HG02798 (cell line): ENCODE data around the gene AADACL4.

Source experiments
- ATAC-seq: cut with Tn5 transposase; IDR thresholded peaks from one replicate; pipeline ENCODE4 v1.9.1; 2021; ENCODE audit warnings: mild to moderate bottlenecking; ENCODE audit not compliant: unreplicated experiment, poor library complexity

AADACL4 gene

DNA sequence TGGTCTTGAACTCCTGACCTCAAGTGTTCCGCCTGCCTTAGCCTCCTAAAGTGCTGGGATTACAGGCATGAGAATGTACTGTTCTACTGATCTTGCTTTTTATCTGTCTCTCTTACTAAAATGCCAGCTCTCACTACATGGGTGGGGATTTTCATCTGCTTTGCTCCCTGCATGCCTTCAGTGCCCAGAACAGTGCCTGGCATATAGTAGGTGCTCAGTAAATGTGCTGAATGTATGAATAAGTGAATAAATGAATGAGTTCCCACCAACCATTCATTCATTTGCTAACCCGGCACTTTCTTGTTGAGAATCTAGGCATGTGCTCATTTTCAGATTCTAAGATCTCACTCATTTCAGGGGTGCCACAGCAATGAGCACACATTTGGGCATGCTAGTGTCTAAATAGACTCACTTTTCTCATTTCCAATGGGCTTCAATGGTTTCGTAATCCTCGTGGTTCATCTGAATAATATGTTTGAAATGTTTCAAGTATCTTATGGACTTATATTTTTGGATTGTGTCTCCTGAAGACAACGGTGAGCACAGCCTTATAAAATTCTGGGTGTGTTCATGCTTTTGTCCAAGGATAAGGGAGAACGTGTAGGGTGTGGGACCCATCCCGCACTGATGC lies 33.5 kb upstream of the AADACL4 start:
- no peak for ATAC-seq

DNA sequence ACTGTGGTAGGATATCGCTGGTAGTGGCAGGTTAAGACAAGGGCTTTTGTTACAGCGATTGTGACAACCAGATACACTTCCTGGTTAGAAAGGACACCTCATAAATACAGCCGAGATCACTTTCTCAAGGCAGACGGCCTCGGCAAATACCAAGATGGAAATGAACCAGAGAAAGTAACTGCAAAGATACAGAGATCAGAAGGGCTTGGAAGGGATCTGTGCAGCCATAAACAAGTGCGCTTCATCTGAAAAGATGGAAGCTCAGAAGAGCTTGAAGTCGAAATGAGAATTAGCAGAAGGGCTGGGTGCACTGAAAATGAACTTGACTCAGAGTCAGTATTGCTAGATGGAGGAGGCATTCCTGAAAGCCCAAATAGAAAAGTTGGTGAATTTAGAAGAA lies 32.9 kb upstream of the AADACL4 start:
- no peak for ATAC-seq

DNA sequence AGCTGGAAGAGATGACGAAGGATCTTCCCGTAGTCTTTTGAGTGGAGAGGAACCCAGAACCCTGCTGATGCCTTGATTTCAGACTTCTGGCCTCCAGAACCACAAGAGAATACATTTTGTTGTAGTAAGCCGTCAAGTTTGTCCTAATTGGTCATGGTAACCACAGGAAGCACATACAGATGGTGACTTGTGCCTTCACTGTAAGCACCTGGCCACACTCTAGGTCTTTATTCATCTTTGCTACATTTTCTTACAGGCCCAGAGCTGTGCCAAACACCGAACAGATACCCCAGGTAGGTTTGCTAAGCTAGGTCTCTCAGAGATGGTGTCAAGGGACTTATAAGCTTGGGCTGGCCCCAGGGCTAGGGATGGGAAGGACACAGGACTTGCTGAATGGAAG lies 30.7 kb upstream of the AADACL4 start:
- ATAC-seq, result no peak

DNA sequence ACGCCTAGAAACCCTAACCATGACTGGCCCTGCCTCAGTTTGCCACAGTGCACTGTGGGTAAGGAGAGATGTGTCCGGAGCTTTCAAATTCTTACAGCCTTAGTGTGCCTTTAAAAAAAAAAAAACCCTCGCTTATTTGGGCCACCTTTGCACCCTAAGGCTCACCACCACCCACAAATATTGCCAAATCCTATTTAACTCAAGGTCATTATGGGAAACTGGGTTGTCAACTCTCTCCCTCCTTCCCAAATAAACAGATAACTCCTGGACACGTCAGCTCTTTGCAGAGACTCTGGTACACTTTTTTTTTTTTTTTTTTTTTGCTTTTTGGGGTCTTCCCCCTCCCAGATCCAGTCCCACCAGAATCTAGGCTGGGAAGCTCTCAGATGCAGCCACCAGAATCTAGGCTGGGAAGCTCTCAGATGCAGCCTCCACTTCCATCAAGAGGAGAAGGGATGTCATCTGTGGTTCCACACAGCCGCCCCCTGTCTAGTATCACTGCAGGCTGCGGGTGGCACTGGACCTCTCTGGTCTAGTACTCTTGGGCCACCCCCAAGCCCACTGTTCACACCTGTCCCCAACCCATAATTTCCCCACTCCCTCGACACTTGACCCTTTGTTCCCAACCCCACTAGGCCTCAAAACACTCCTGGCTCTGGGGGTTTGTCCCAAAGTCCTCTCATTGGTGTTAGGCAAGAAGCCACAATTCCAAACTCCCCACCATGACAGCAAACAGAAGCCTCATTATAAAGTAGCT lies 29.3 kb upstream of the AADACL4 start:
- ATAC-seq, result no peak

DNA sequence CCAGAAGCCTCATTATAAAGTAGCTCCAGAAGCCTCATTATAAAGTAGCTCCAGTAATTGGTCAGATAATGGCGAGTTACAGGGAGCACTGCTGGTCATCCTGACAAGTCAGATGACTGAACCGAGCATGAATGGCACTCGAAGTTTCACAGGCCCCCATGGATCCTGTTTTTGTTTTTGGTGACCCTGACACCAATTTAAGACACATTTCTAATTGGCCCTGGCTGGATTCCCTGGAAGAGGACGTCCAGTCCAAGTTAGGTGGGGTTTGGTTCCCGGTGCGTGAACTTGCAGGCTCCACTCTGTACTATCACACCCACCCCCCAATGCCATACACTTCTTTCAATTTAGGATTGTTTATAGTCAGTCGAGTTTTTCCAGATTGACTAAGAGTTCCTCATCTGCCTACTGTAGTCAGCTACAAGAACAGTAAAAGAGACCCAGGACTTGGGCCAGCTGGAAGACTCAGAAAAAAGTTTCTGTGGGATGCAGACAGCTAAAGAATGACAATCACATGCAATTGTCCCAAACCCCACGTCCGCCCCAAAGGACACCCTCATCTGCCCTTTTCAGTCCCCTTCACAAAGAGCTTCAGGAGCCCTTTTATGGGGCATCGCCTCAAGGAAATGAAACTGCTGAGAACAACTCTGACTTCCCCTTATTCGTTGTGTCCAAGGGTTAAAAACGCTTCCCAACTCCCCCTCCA lies 28.6 kb upstream of the AADACL4 start:
- no peak for ATAC-seq

DNA sequence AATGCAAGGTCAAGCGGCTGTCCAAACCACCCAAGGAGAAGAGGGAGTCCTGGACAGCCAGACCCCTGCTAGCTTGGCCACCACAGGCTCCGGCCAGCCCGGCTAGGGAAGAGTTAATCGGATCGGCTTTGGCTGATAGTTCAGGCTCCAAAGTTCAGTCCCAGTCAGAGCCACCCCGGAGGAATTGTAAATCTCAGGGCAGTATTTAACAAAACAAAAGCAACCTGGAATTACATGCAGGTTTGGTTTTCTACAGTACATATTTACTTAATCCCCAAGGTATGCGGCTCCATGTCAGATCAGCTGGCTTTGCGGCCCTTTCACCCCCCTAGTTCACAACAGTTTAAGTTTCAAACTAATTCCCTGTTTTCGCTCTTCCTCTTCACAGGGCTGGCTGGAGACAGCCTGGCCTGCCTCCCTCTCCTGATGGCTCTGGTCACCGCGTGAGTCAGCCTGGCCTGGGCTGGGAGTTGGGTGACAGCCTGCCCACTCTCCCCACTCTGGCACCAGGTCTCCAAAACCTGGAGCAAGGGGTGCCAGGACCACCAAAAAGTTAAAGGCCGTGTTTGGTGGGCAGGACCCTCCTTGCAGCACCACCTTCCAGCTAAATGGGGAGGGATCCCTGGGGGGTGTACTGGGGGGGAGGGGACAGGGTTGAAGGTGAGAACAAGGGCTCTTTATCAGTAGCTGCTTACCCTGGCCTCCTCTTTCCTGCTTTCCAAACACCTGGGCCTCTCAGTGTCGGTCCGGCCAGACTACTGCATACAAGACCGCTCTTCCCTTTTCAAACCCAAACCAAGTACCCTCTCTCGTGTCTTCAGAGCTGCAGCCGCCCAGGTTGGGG lies 27.8 kb upstream of the AADACL4 start:
- ATAC-seq, result no peak

DNA sequence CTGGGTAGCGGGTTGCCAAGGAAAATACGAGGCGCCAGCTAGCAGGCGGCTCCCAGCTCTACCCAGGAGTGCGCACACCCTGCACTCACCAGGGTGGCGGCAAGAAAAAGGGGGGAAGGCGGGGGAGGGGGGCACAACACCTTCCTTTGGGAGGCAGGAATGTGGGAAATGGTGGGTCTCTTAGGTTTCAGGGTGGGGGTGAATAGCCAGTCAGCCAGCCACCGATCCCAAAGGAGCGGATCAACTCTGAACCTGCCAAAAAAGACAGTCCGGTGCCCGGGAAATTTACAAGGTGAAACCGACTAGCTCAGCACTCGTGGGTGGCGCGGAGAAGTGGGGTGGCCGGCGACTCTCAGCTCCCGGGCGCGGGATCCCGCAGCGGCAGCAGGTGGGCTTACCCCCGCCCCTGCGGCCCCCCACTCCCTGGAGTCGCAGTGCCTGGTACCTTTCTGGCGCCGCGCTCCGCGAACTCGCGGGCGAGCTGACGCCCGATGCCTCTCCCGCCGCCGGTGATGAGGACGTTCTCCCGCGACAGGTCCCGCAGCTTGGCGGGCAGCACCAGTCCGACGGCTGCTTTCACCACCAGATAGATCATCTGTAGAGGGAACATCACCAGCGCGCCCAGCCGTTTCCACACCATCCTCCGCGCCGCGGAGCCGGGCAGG lies 27.0 kb upstream of the AADACL4 start:
- no peak for ATAC-seq

DNA sequence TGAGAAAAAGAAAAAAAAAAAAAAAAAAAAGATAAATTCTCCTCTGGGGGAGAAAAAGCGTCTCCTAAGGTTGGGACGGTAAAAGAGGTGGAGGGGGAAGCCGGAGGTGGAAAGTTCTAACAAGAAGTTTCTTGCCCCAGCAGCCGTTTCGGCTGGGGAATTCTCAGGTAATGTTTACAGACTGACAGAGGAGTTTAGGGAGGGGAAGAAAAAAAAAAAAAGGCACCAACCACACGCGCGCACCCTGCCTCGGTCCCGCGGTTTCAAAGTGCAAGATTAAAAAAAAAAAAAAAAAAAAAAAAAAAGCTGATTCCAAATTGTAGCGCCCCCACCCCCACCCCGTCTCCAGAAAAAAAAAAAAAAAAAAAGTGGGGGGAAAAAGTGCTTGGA lies 26.4 kb upstream of the AADACL4 start:
- ATAC-seq, result no peak

DNA sequence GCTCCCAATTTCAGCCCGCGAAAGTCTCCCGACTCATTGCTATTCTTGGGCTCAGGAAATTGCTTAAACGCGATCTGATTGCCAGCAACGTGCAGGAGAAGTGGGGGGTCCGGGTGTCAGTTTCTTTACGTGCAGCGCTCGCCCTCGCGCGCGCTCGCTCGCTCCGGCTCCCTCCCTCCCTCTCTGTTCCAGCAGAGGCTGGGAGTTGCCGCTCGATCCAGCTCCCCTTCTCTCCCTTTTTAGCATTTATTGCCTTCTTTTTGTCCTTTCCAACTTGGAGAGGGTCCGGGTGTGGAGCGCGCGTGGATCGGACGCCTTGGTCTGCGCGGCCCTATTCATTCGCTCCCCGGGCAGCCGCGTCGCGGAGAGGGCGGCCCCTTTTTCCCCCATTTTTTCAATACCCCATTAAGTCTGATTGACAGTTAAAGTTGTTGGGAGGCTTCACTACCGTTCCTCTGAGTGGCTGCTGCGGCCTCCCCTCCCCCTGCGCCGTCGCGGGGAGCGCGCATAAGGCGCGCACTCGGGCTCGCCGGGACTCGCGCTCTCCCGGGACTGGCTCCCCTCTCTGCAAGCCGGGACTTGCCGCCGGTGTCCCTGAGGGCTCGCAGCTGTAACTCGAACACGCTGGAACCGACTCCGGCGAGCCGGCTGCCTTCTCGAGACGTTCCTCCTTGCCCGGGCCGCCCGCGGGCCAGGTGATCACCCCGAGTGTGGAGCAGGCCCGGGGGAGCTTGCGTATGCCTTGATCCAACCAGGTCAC lies 25.8 kb upstream of the AADACL4 start, which contains the start of gene DHRS3:
DHRS3 (minus strand) TSS at position 310 of the 760 bp plus-strand sequence. CDS start 862 bp downstream, outside the sequence.
- ATAC-seq, result no peak

DNA sequence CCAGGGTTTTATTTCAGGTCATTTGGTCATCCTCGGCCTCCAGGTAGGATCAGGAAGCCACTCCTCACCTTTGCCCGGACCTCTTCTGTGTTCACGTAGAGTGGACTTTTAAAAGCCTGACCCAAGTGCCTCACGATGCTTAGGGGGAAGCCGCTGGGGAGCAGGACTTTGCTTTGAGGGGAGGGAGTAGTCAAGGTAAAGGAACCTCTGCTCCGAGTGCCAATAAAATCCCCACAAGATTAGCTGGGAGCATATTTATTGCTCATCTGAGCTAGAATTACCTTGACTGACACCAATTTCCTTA lies 25.3 kb upstream of the AADACL4 start:
- no peak for ATAC-seq

DNA sequence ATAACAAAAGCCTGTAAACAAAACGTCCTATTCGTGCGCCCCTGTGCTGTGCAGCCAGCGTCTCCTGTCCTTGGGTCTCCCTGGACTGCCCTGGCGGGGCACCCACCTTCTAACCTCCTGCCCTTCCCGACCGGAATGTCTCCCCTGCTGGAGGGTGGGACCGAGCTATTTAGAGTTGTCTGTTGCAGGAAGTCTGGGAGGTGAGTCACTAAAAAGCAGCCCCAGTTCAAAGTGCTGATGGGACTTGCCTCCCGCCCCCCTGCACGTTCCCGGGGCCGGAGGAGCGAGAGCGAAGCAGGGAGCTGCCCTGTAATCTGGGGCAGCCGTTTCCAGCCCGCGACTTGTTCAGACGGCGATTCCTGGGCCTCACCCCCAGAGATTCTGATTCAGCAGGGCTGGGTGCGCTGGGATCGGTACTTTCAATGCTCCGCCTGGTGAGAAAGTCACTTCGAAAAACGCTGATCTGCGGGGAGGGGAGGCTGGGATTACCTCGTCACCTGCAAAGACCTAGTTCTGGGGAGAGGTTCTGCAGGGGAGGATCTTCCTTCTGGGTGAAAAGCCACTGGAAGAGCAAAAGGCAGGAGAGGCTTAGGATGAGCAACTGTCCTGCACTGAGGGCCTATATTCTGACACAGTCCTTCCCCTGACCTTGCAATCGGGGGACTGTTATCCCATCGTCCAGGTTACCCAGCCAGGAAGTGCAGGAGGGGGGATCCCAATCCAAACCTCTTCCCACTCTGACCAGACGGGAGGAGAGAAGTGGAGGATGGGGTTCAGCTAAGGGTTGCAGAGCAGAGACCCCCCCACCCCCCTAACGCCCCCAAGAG lies 24.7 kb upstream of the AADACL4 start:
- ATAC-seq, result no peak

DNA sequence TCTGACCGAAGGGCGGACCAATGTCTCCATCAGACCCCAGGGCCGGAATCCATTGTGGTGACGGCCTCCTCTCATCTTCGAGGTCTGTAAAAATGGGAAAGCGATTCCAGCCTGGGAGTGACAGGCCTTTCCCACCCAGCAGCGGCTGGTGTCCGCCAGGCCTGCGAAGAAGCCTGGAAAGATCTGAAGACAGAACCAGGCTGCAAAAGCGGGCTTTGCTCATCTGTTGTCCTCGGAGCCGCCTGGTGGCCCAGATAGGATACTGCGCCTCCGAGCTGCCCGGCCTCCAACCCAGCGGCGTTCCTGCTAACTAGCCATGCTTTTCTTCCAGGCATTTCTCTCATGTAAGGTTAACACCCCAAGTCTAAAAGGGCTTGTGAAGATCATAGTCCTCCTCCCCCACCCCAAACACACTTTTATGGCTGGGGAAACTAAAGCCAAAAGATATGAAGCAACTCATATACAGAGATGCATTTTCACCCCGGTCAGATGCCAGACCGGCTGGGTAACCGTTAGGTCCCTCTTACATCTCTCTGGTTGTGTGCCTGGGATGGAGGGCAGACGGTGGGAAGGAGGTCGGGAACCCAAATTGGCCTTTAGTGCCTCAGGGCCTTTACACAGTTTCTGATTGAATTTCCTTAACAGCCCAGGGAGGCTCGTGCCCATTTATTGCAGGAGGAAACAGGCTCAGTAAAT lies 23.9 kb upstream of the AADACL4 start:
- no peak for ATAC-seq

DNA sequence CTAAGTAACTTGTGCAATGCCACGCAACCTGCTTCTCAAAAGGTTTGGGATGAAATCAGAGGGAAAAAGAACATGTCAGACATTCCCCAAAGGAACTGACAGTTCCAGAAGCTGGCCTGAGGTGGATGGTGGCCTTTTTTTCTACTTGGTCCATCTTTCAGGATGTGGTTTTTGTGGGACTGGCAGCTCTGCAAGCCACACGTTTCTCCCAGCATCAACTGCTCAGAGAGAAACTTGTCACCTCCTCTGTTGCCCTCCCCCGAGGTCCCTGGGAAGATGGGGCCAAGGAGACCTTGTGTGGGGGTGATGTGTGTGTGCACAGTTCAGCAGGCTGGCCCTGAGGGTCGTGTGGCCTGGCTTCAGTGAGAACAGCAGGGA lies 23.4 kb upstream of the AADACL4 start:
- no peak for ATAC-seq

DNA sequence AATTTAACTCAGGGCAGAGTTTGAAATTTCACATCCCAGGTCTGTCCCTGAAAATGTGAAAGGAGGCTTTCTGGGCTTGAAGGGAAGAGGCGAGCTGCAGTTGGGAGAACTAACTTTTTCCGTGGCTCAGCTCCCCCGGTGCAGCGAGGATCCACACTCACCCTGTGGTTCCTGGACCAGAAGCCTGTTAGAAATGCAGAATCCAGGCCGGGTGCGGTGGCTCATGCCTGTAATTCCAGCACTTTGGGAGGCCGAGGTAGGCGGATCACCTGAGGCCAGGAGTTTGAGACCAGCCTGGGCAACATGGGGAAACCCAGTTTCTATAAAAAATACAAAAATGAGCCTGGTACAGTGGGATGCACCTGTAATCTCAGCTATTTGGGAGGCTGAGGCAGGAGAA lies 23.0 kb upstream of the AADACL4 start:
- ATAC-seq, result no peak

DNA sequence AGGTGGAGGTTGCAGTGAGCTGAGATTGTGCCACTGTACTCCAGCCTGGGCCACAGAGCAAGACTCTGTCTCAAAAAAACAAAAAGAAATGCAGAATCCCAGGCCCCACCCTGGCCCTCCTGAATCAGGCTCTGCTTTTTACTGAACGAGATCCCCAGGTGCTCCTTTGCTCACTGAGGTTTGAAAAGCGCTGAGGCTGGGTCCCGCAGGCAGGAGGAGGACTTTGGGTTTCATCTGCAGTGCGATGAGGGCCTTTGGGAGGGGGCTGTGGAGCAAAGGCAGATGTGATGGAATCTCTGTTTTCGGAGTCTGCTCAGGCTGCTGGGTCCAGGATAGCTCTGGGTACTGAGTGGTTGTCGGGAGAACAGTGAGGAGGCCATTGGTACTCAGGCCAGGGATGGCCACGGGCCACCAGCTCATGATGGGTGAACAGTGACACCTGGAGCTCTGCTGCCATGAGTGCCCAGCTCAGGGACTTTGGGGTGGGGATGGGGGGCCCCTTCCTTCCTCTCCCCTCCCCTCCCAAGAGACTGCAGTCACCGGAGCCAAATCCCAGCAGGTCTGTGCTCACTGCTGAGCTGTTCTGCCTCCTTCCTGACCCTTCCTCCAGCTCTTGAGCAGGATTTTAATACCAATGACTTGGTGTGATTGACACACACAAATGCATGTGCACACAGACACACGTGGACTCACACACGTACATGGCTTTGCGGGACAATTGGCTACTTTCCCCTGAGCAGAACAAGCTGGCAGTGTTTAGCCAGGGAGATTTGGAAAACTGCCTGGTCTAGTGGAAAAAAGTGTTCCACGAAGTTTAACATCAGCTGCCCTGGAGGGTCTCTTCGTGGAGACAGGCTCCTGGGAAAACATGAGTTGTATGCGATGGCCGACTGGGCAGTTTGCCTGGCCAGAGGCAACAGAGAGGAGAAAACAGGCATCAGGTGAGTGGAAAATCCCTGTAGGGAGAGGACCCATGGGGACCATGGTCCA lies 22.2 kb upstream of the AADACL4 start:
- no peak for ATAC-seq

DNA sequence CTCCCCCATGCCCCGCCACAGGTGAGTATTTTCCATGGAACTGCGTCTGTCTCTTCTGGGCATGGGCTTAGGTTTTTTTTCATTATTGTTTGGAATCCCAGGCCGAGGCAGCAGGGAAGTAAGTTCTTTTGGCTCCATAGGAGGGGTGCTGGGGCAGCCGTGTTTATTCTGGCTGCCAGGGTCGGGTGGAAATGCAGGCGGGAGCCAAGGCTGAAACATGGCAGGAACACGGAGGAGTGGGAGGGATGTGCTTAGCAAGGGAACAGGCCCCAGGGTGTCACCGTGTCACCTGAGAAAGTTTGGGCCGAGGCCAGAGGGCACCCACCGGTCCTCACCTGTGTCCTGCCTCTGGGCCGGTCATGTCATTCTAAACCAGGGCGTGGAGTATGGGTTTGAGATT lies 21.4 kb upstream of the AADACL4 start:
- no peak for ATAC-seq

DNA sequence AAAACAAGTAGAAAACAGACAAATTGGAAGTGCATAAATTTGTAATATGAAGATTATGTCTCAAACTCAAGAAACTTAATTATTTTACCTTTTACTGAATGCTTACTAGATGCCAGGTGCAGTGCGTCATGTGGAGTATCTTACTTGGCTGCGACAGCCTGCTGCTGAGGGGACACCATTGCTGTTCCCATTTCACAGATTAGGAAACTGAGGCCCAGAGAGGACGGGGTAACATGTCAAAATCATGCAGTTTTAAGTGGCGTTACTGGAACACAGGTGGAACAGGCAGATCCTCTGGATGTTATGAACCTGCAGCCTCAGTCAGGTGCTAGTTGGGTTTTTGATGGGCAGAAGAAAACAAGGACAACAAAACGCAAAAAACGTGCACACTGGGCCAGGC lies 18.6 kb upstream of the AADACL4 start:
- ATAC-seq, result no peak
